IMR-90 (cell line): ENCODE results near the gene ATP13A5. TPM values are rescaled to one million over a fixed set of nuclear protein-coding genes. Genes with fewer than 3 reads are reported as not detected.

Experiments used
- ATAC-seq: fragments of 200-7000 bp; cut with Tn5 transposase; 2 replicates; pipeline ENCODE4 v1.9.1; 2020; ENCODE audit warnings: low read depth, mild to moderate bottlenecking, moderate library complexity
- BruUV-seq: library from RNA; stranded (reverse); fragments of 400-500 nt; replicated peaks from 2 replicates; lab custom pipeline; 2021; lab: Mats Ljungman, UMichigan
- CTCF ChIA-PET: fragments of 300-600 bp; formaldehyde crosslinking; extraction: SDS; loops from one replicate; lab custom pipeline; 2021; ENCODE audit warnings: antibody characterized with exemption; lab: Yijun Ruan, JAX
- POLR2A ChIA-PET: fragments of 300-600 bp; sonication (Branson Sonifier 250); formaldehyde crosslinking; loops from one replicate; lab custom pipeline; 2022; ENCODE audit warnings: antibody characterized with exemption; ENCODE audit not compliant: unreplicated experiment; lab: Charles Lee
- DNase-seq: peaks from one replicate; pipeline ENCODE4 v3.0.0; 2013
- H2AFZ ChIP-seq: replicated peaks from 2 replicates; pipeline ENCODE3; 2013; ENCODE audit warnings: low read length, mild to moderate bottlenecking; ENCODE audit not compliant: poor library complexity
- H2AK5ac ChIP-seq: 2 replicates; pipeline ENCODE4 v1.6.1; 2013; ENCODE audit warnings: low read depth, low read length, inconsistent platforms
- H2AK9ac ChIP-seq: replicated peaks from 2 replicates; pipeline ENCODE3; 2013; ENCODE audit warnings: mild to moderate bottlenecking, low read depth, low read length, moderate library complexity; ENCODE audit not compliant: poor library complexity
- H2BK120ac ChIP-seq: 2 replicates; pipeline ENCODE4 v1.6.1; 2013; ENCODE audit warnings: low read depth, low read length, inconsistent platforms
- H2BK15ac ChIP-seq: 3 replicates; pipeline ENCODE4 v1.6.1; 2013; ENCODE audit warnings: low read depth, low read length, inconsistent platforms
- H2BK20ac ChIP-seq: 2 replicates; pipeline ENCODE4 v1.6.1; 2013; ENCODE audit warnings: low read depth, mild to moderate bottlenecking, inconsistent platforms, low read length, moderate library complexity
- H2BK5ac ChIP-seq: 2 replicates; pipeline ENCODE4 v1.6.1; 2013; ENCODE audit warnings: mild to moderate bottlenecking, low read depth, low read length, inconsistent platforms; ENCODE audit not compliant: poor library complexity, severe bottlenecking
- H3K14ac ChIP-seq: replicated peaks from 2 replicates; pipeline ENCODE4 v1.6.1; 2013; ENCODE audit warnings: low read depth, low read length, inconsistent platforms
- H3K18ac ChIP-seq: 2 replicates; pipeline ENCODE4 v1.6.1; 2013; ENCODE audit warnings: low read depth, low read length, control low read depth
- H3K23ac ChIP-seq: 2 replicates; pipeline ENCODE4 v1.6.1; 2013; ENCODE audit warnings: low read depth, low read length, inconsistent platforms
- H3K27ac ChIP-seq: 2 replicates; pipeline ENCODE4 v1.5.1; 2013; ENCODE audit warnings: mild to moderate bottlenecking, control low read depth, low read length; ENCODE audit not compliant: insufficient read depth
- H3K27me3 ChIP-seq: 2 replicates; pipeline ENCODE4 v1.6.1; 2013; ENCODE audit warnings: low read length; ENCODE audit not compliant: control insufficient read depth, insufficient read depth
- H3K36me3 ChIP-seq: 2 replicates; pipeline ENCODE4 v1.6.1; 2013; ENCODE audit warnings: low read length, mixed read lengths; ENCODE audit not compliant: control insufficient read depth, insufficient read depth
- H3K4ac ChIP-seq: 2 replicates; pipeline ENCODE4 v1.6.1; 2013; ENCODE audit warnings: low read depth, low read length, inconsistent platforms
- H3K4me1 ChIP-seq: 2 replicates; pipeline ENCODE4 v1.6.1; 2013; ENCODE audit warnings: low read length, mixed read lengths; ENCODE audit not compliant: control insufficient read depth, insufficient read depth
- H3K4me2 ChIP-seq: 2 replicates; pipeline ENCODE4 v1.6.1; 2013; ENCODE audit warnings: low read depth, mild to moderate bottlenecking, control low read depth, low read length, moderate library complexity
- H3K4me3 ChIP-seq: 2 replicates; pipeline ENCODE4 v1.5.1; 2013; ENCODE audit warnings: low read depth, mild to moderate bottlenecking, control low read depth, low read length, moderate library complexity; ENCODE audit not compliant: insufficient read depth
- H3K56ac ChIP-seq: 2 replicates; pipeline ENCODE4 v1.6.1; 2013; ENCODE audit warnings: low read length, inconsistent platforms; ENCODE audit not compliant: insufficient read depth; ENCODE audit errors: extremely low read depth
- H3K79me1 ChIP-seq, 2 experiments: 2 replicates each; pipeline ENCODE4 v1.6.1; 2013; ENCODE audit warnings: low read length in 2 of 2, inconsistent platforms in 1 of 2, low read depth in 1 of 2
- H3K9ac ChIP-seq: 2 replicates; pipeline ENCODE4 v1.6.1; 2013; ENCODE audit warnings: low read depth, low read length, control low read depth
- H3K9me1 ChIP-seq: 2 replicates; pipeline ENCODE4 v1.6.1; 2013; ENCODE audit warnings: low read length, inconsistent platforms; ENCODE audit not compliant: insufficient read depth
- H3K9me3 ChIP-seq: 2 replicates; pipeline ENCODE4 v1.6.1; 2013; ENCODE audit warnings: low read length; ENCODE audit not compliant: control insufficient read depth, insufficient read depth
- H4K20me1 ChIP-seq: 2 replicates; pipeline ENCODE4 v1.6.1; 2013; ENCODE audit warnings: low read length, inconsistent platforms; ENCODE audit not compliant: insufficient read depth
- H4K5ac ChIP-seq: 2 replicates; pipeline ENCODE4 v1.6.1; 2013; ENCODE audit warnings: mild to moderate bottlenecking, low read depth, low read length, control low read depth
- H4K8ac ChIP-seq, 2 experiments: 2 replicates each; pipeline ENCODE4 v1.6.1; 2013; ENCODE audit warnings: low read depth in 2 of 2, low read length in 2 of 2, control low read depth in 1 of 2, inconsistent platforms in 1 of 2
- H4K91ac ChIP-seq: 2 replicates; pipeline ENCODE4 v1.6.1; 2013; ENCODE audit warnings: low read depth, low read length, inconsistent platforms; ENCODE audit not compliant: insufficient read depth
- BHLHE40 ChIP-seq: fragments of 150-350 bp; IDR thresholded peaks from 2 replicates; pipeline ENCODE4 v1.6.1; 2016; ENCODE audit warnings: mild to moderate bottlenecking, low read depth, low read length
- CEBPB ChIP-seq: IDR thresholded peaks from 2 replicates; pipeline ENCODE4 v1.6.1; 2012; ENCODE audit warnings: low read depth, low read length, improper control_type of control experiment
- CHD1 ChIP-seq: IDR thresholded peaks from 2 replicates; pipeline ENCODE4 v1.6.1; 2012; ENCODE audit warnings: low read depth, low read length, improper control_type of control experiment
- MAFK ChIP-seq: IDR thresholded peaks from 2 replicates; pipeline ENCODE4 v1.6.1; 2012; ENCODE audit warnings: low read depth, low read length, improper control_type of control experiment
- MAZ ChIP-seq: IDR thresholded peaks from 2 replicates; pipeline ENCODE4 v1.6.1; 2012; ENCODE audit warnings: low read depth, mild to moderate bottlenecking, low read length, improper control_type of control experiment, moderate library complexity, borderline replicate concordance
- NFE2L2 ChIP-seq: fragments of 150-350 bp; IDR thresholded peaks from 2 replicates; pipeline ENCODE4 v1.6.1; 2016; ENCODE audit warnings: low read depth, mild to moderate bottlenecking, low read length
- POLR2A ChIP-seq: IDR thresholded peaks from 2 replicates; pipeline ENCODE4 v1.6.1; 2012; ENCODE audit warnings: mild to moderate bottlenecking, low read depth, low read length
- RCOR1 ChIP-seq: IDR thresholded peaks from 2 replicates; pipeline ENCODE4 v1.6.1; 2012; ENCODE audit warnings: mild to moderate bottlenecking, low read length, improper control_type of control experiment; ENCODE audit not compliant: insufficient replicate concordance
- SMC3 ChIP-seq: fragments of 150-350 bp; IDR thresholded peaks from 2 replicates; pipeline ENCODE4 v1.6.1; 2016; ENCODE audit warnings: low read depth, mild to moderate bottlenecking, antibody characterized with exemption, low read length, moderate library complexity
- WGBS, 2 experiments: methylation state at CpG; one replicate each; pipeline versions ENCODE4 v1.1.5 to v1.1.7; 2013; ENCODE audit warnings: missing lambda C conversion rate in 2 of 2; ENCODE audit not compliant: insufficient read length in 1 of 2; ENCODE audit errors: extremely low coverage in 2 of 2; 5-methylcytosine and 5-hydroxymethylcytosine counted together
- dilution Hi-C: fragments of 300-500 bp; cut with HindIII; formaldehyde crosslinking; loops from one replicate; pipeline ENCODE4 v1.14.3; 2018; ENCODE audit warnings: low sequenced_read_pairs; ENCODE audit not compliant: unreplicated experiment
- in situ Hi-C: fragments of 300-500 bp; cut with MboI; formaldehyde crosslinking; loops from 3 replicates; pipeline ENCODE4 v1.14.3; 2019; ENCODE audit warnings: low sequenced_read_pairs, inconsistent platforms, mixed read lengths
- intact Hi-C: fragments of 100-400 bp; cut with micrococcal nuclease; formaldehyde crosslinking; loops from 2 replicates; pipeline ENCODE4 v1.10.0; 2022
- polyA plus RNA-seq, 3 experiments: library from polyadenylated mRNA; depleted of rRNA; stranded (reverse); fragments of >200 nt; gene quantifications; 2 replicates each; pipeline ENCODE4 v1.2.3, GENCODE V29; 2012; ENCODE audit warnings: low replicate concordance in 1 of 3
- total RNA-seq: library from RNA; depleted of rRNA; stranded (reverse); fragments of >200 nt; gene quantifications from 2 replicates; pipeline ENCODE4 v1.2.3, GENCODE V29; 2012

The ATP13A5 gene
- total and polyA plus RNA-seq, 2 of the 4 experiments (the other 2 are of a cell fraction) = not detected

GRCh38 chr3:193416629-193417028 is 38.1 kb upstream of the ATP13A5 start:
- DNase-seq = no peak
- ChIA-PET POLR2A (no interaction called here), CTCF (no interaction called here)
- Histone ChIP-seq H2BK120ac (no peak overlapping the region), H2AK5ac (no peak overlapping the region), H3K9me3 (peaks cover 21% of the 10 kb centered on the region), H3K27ac (no peak overlapping the region), H2BK20ac (no peak overlapping the region), H2AFZ (no peak overlapping the region), H3K9me1 (no peaks in the 10 kb centered on the region), H3K4me3 (no peak overlapping the region), H4K8ac (no peak overlapping the region), H3K23ac (no peak overlapping the region), H3K4me1 (no peaks in the 10 kb centered on the region), H3K4ac (no peak overlapping the region), H3K27me3 (no peaks in the 10 kb centered on the region), H3K4me2 (no peak overlapping the region), H2BK5ac (no peak overlapping the region), H3K56ac (no peak overlapping the region), H4K91ac (no peak overlapping the region), H3K14ac (no peak overlapping the region), H3K36me3 (no peaks in the 10 kb centered on the region), H3K79me1 (no peaks in the 10 kb centered on the region), H4K20me1 (no peaks in the 10 kb centered on the region), H4K5ac (no peak overlapping the region), H3K18ac (no peak overlapping the region), H2AK9ac (no peak overlapping the region), H2BK15ac (no peak overlapping the region), H3K9ac (no peak overlapping the region)
- dilution Hi-C loops = no loop called here
- WGBS, 2 experiments = no CpG with 5 or more reads among the region's 2 CpGs
- BruUV-seq = no TSS peak
- no peak for ATAC-seq
- intact Hi-C loops = no loop called here
- TF ChIP-seq RCOR1 (no peak), CEBPB (no peak), NFE2L2 (no peak), BHLHE40 (no peak), POLR2A (no peak), CHD1 (no peak), SMC3 (no peak), MAZ (no peak), MAFK (no peak)
- in situ Hi-C loops = no loop called here
